Islet precursor cell (in vitro differentiated cells): Measurements from ENCODE around the gene HAO1.
"Not testable (repeated sequence)": the region's sequence is repeated elsewhere in the genome, so short reads cannot be mapped to it uniquely, and the experiment has no call there.

Experiments
- DNase-seq: peaks from one replicate; pipeline ENCODE4 v3.0.0-alpha.2; 2018

HAO1 gene

GRCh38 chr20:7940341-7940740, at the start of gene HAO1:
Gene HAO1, minus strand, starts transcription at chr20:7940458. Its CDS starts 36 bp downstream, at chr20:7940422.
- no peak for DNase-seq

- DNase-seq, result no peak
Measured at GRCh38 chr20:7989379-7989778, 49.1 kb upstream of the HAO1 start.

GRCh38 chr20:7985916-7986315, 45.7 kb upstream of the HAO1 start:
- no peak for DNase-seq

- DNase-seq, result no peak
Measured at GRCh38 chr20:7984192-7984591, 43.9 kb upstream of the HAO1 start.

- no peak for DNase-seq
Measured at GRCh38 chr20:7981374-7981773, 41.1 kb upstream of the HAO1 start.

GRCh38 chr20:7980332-7981046, 40.2 kb upstream of the HAO1 start:
- peak; percentile 58 for DNase-seq

- no peak for DNase-seq
Measured at GRCh38 chr20:7977709-7978108, 37.5 kb upstream of the HAO1 start.

GRCh38 chr20:7975851-7976414, 35.7 kb upstream of the HAO1 start:
- DNase-seq, result no peak

GRCh38 chr20:7974785-7975435, 34.7 kb upstream of the HAO1 start:
- no peak for DNase-seq

- no peak for DNase-seq
Measured at GRCh38 chr20:7971536-7972280, 31.4 kb upstream of the HAO1 start.

- DNase-seq, result no peak
Measured at GRCh38 chr20:7967199-7967844, 27.1 kb upstream of the HAO1 start.

GRCh38 chr20:7966176-7966575, 25.9 kb upstream of the HAO1 start:
- no peak for DNase-seq

GRCh38 chr20:7959484-7959883, 19.2 kb upstream of the HAO1 start:
- no peak for DNase-seq

GRCh38 chr20:7956561-7956960, 16.3 kb upstream of the HAO1 start:
- DNase-seq, result not testable (repeated sequence)

- DNase-seq, result no peak
Measured at GRCh38 chr20:7950387-7950786, 10.1 kb upstream of the HAO1 start.

GRCh38 chr20:7943891-7944290, 3.6 kb upstream of the HAO1 start:
- no peak for DNase-seq

GRCh38 chr20:7939663-7940062, 595 bp downstream of the HAO1 start:
- no peak for DNase-seq

GRCh38 chr20:7938058-7938457, 2.2 kb downstream of the HAO1 start:
- no peak for DNase-seq

GRCh38 chr20:7937328-7937727, 2.9 kb downstream of the HAO1 start:
- no peak for DNase-seq

GRCh38 chr20:7935027-7935551, 5.2 kb downstream of the HAO1 start:
- DNase-seq, result no peak

- no peak for DNase-seq
Measured at GRCh38 chr20:7933346-7933745, 6.9 kb downstream of the HAO1 start.

- no peak for DNase-seq
Measured at GRCh38 chr20:7930343-7930742, 9.9 kb downstream of the HAO1 start.

- DNase-seq, result no peak
Measured at GRCh38 chr20:7926767-7927166, 13.5 kb downstream of the HAO1 start.
